Thyroid gland (tissue), 4 donors: ENCODE measurements around the gene TIMM17B. TPM values are rescaled to one million over a fixed set of nuclear protein-coding genes. Genes with fewer than 3 reads are reported as not detected.

Experiments
- DNase-seq, 2 donors: peaks; one replicate each; pipeline ENCODE4 v3.0.0-alpha.2; 2019
- H3K27ac ChIP-seq, 3 donors: fragments of 200-600 bp; sonication (generic); 1 replicate in 2 of 3; 2 replicates in 1 of 3; pipeline ENCODE4 v1.5.1; 2016 to 2019; ENCODE audit warnings: mild to moderate bottlenecking in 1 of 3, moderate library complexity in 1 of 3
- H3K27me3 ChIP-seq: fragments of 200-600 bp; sonication (generic); one replicate; pipeline ENCODE4 v1.5.1; 2019
- H3K36me3 ChIP-seq, 2 donors: fragments of 200-600 bp; sonication (generic); one replicate each; pipeline ENCODE4 v1.5.1; 2016 to 2019
- H3K4me1 ChIP-seq, 2 donors: fragments of 200-600 bp; sonication (generic); one replicate each; pipeline ENCODE4 v1.5.1; 2017 to 2019
- H3K4me3 ChIP-seq, 3 donors: fragments of 200-600 bp; sonication (generic); replicated peaks in 1 of 3; 1 replicate in 2 of 3; 2 replicates in 1 of 3; pipeline ENCODE4 v1.5.1; 2016; ENCODE audit warnings: mild to moderate bottlenecking in 1 of 3
- H3K9me3 ChIP-seq: fragments of 200-600 bp; sonication (generic); one replicate; pipeline ENCODE4 v1.5.1; 2017
- CTCF ChIP-seq, 6 experiments: fragments of 200-600 bp in 3 of 6; fragments of 450-650 bp in 3 of 6; sonication (generic) in 3 of 6; IDR thresholded peaks; one replicate each; pipeline ENCODE4 v1.5.1; 2016 to 2019; ENCODE audit warnings: antibody characterized with exemption in 6 of 6, mild to moderate bottlenecking in 2 of 6, inconsistent platforms in 1 of 6, moderate library complexity in 1 of 6
- POLR2A ChIP-seq, 2 donors: fragments of 450-650 bp; IDR thresholded peaks; one replicate each; pipeline ENCODE4 v1.6.1; 2017; ENCODE audit warnings: antibody characterized with exemption in 2 of 2, mild to moderate bottlenecking in 2 of 2, moderate library complexity in 1 of 2
- WGBS, 2 donors: methylation state at CpG; one replicate each; pipeline ENCODE4 v1.1.5; 2017; 5-methylcytosine and 5-hydroxymethylcytosine counted together
- intact Hi-C: fragments of 100-400 bp; cut with DNase I; formaldehyde crosslinking; loops from one replicate; pipeline ENCODE4 v1.15.1; 2023
- total RNA-seq, 4 donors: library from RNA; depleted of rRNA; stranded (reverse); fragments of >200 nt; gene quantifications; one replicate each; pipeline ENCODE4 v1.2.3, GENCODE V29; 2016

TIMM17B gene
- 10 to 100 TPM; 34.3 to 53.1 (median 41.2) TPM for total RNA-seq

GRCh38 chrX:48897625-48898306, at the start of gene TIMM17B, which contains the start of gene PQBP1:
TIMM17B (minus strand) TSS chrX:48897768; CDS start chrX:48897749, 19 bp downstream.
PQBP1 (plus strand) TSS chrX:48897930; CDS start chrX:48898510, 580 bp downstream.
- TF ChIP-seq POLR2A (IDR thresholded peaks at IDR 0.05) (peak in 1 of 2 donors; percentile 85), CTCF (IDR thresholded peaks at IDR 0.05) (no peak)
- Histone ChIP-seq H3K4me1 (peaks cover 7 to 9% of the 10 kb centered on the region in 2 donors), H3K36me3 (peaks cover 0 to 2% of the 10 kb centered on the region in 2 donors), H3K4me3 (peak within 1 kb of the TSS; percentile 39 to 62 (median 44)), H3K27ac (peak within 1 kb of the TSS; percentile 87 to 94 (median 90)), H3K9me3 (no peaks in the 10 kb centered on the region), H3K27me3 (no peaks in the 10 kb centered on the region)
- intact Hi-C loops: no loop called here
- peak; percentile 90 to 91 for DNase-seq
- 0 to 3% methylated on average over 3 to 7 of the region's 49 CpGs for WGBS, 2 donors

GRCh38 chrX:48945517-48946348, 48.2 kb upstream of the TIMM17B start:
- peak; percentile 42 to 45 for DNase-seq
- Histone ChIP-seq H3K9me3 (no peaks in the 10 kb centered on the region), H3K4me3 (no peak overlapping the region), H3K27me3 (no peaks in the 10 kb centered on the region), H3K4me1 (no peaks in the 10 kb centered on the region), H3K36me3 (no peaks in the 10 kb centered on the region), H3K27ac (no peak overlapping the region)
- TF ChIP-seq CTCF (IDR thresholded peaks at IDR 0.05) (peak in 5 of 6 experiments; percentile 20 to 65 (median 40)), POLR2A (IDR thresholded peaks at IDR 0.05) (no peak)
- intact Hi-C loops: no loop called here
- WGBS, 2 donors: 61 to 66% methylated on average over 5 to 8 of the region's 8 CpGs

GRCh38 chrX:48942895-48943294, 45.3 kb upstream of the TIMM17B start:
- WGBS, 2 donors: 82 to 100% methylated on average over 2 of the region's 2 CpGs
- TF ChIP-seq CTCF (IDR thresholded peaks at IDR 0.05) (no peak), POLR2A (IDR thresholded peaks at IDR 0.05) (no peak)
- intact Hi-C loops: no loop called here

GRCh38 chrX:48940404-48940955, 42.9 kb upstream of the TIMM17B start:
- Histone ChIP-seq H3K9me3 (no peaks in the 10 kb centered on the region), H3K27ac (no peak overlapping the region), H3K4me1 (no peaks in the 10 kb centered on the region), H3K27me3 (no peaks in the 10 kb centered on the region), H3K4me3 (no peak overlapping the region), H3K36me3 (no peaks in the 10 kb centered on the region)
- intact Hi-C loops: no loop called here
- 100% methylated on average over 1 to 2 of the region's 2 CpGs for WGBS, 2 donors
- no peak for DNase-seq
- TF ChIP-seq POLR2A (IDR thresholded peaks at IDR 0.05): no peak
- TF ChIP-seq CTCF (IDR thresholded peaks at IDR 0.05): no peak

More at GRCh38 chrX:48942895-48943294, 45.3 kb upstream of the TIMM17B start:
- no peaks in the 10 kb centered on the region for H3K27me3 ChIP-seq
- no peaks in the 10 kb centered on the region for H3K4me1 ChIP-seq
- no peaks in the 10 kb centered on the region for H3K36me3 ChIP-seq
- H3K9me3 ChIP-seq: no peaks in the 10 kb centered on the region
- no peak overlapping the region for H3K4me3 ChIP-seq
- no peak overlapping the region for H3K27ac ChIP-seq
- DNase-seq: no peak
